Measurements from ENCODE around the gene CXCR6. TPM values are rescaled to one million over a fixed set of nuclear protein-coding genes. Genes with fewer than 3 reads are reported as not detected.
A peak's percentile ranks its signal among the peaks of the same experiment; 100 is the strongest.

The CXCR6 gene
- total and polyA plus RNA-seq, 12 donors: 0.17 to 1.2 (median 0.35) TPM; not detected in 4

GRCh38 chr3:45955706-45956105, 12.4 kb downstream of the CXCR6 start:
- H3K27me3 ChIP-seq: no peaks in the 10 kb centered on the region
- intact Hi-C loops (cut with DNase I): no loop called here
- H3K4me3 ChIP-seq: no peak overlapping the region
- H3K36me3 ChIP-seq: peaks cover 0 to 100% (median 91%) of the 10 kb centered on the region in 9 donors
- H3K4me1 ChIP-seq: peaks cover 0 to 35% (median 17%) of the 10 kb centered on the region in 9 donors
- 92 to 96% methylated on average over 4 of the region's 4 CpGs for WGBS, 2 donors
- no peak overlapping the region for H3K27ac ChIP-seq
- no peak for TF ChIP-seq CTCF (IDR thresholded peaks at IDR 0.05)
- H3K9me3 ChIP-seq: no peaks in the 10 kb centered on the region
- DNase-seq (no peak), ATAC-seq (no peak)

- Histone ChIP-seq H3K36me3 (peaks cover 0 to 100% (median 94%) of the 10 kb centered on the region in 9 donors), H3K4me1 (peaks cover 0 to 27% (median 17%) of the 10 kb centered on the region in 9 donors), H3K27me3 (no peaks in the 10 kb centered on the region), H3K27ac (peak overlapping the region in 6 of 10 donors; percentile 12 to 72 (median 50)), H3K9me3 (no peaks in the 10 kb centered on the region), H3K4me3 (no peak overlapping the region)
- no peak for TF ChIP-seq CTCF (IDR thresholded peaks at IDR 0.05)
- WGBS, 2 donors: 53 to 57% methylated on average over 5 of the region's 5 CpGs
- ATAC-seq (peak in 4 of 8 donors; percentile 7 to 50 (median 18)), DNase-seq (no peak)
- intact Hi-C loops (cut with DNase I): no loop called here
Observed at GRCh38 chr3:45957586-45957985, 14.3 kb downstream of the CXCR6 start.

- H3K4me3 ChIP-seq: no peak overlapping the region
- no peak for TF ChIP-seq CTCF (IDR thresholded peaks at IDR 0.05)
- H3K27me3 ChIP-seq: no peaks in the 10 kb centered on the region
- DNase-seq (no peak), ATAC-seq (peak in 6 of 8 donors; percentile 50 to 85 (median 73))
- H3K9me3 ChIP-seq: no peaks in the 10 kb centered on the region
- WGBS, 2 donors: 80 to 81% methylated on average over 6 of the region's 6 CpGs
- H3K36me3 ChIP-seq: peaks cover 0 to 100% (median 94%) of the 10 kb centered on the region in 9 donors
- H3K27ac ChIP-seq: peak overlapping the region in 7 of 10 donors; percentile 20 to 72 (median 49)
- intact Hi-C loops (cut with DNase I): no loop called here
- H3K4me1 ChIP-seq: peaks cover 0 to 27% (median 17%) of the 10 kb centered on the region in 9 donors
Observed at GRCh38 chr3:45958321-45958791, 15.1 kb downstream of the CXCR6 start.

- DNase-seq: no peak
- intact Hi-C loops (cut with DNase I): no loop called here
- H3K36me3 ChIP-seq: peaks cover 0 to 100% (median 92%) of the 10 kb centered on the region in 9 donors
Observed at GRCh38 chr3:45959201-45959600, 15.9 kb downstream of the CXCR6 start.

More at GRCh38 chr3:45959201-45959600, 15.9 kb downstream of the CXCR6 start:
- peaks cover 0 to 27% (median 17%) of the 10 kb centered on the region in 9 donors for H3K4me1 ChIP-seq
- WGBS, 2 donors: 87 to 94% methylated on average over 7 of the region's 7 CpGs
- H3K9me3 ChIP-seq: no peaks in the 10 kb centered on the region
- ATAC-seq: no peak
- no peak overlapping the region for H3K4me3 ChIP-seq
- peak overlapping the region in 7 of 10 donors; percentile 20 to 72 (median 49) for H3K27ac ChIP-seq
- H3K27me3 ChIP-seq: no peaks in the 10 kb centered on the region
- no peak for TF ChIP-seq CTCF (IDR thresholded peaks at IDR 0.05)

All from heart right ventricle (tissue), 16 donors.